HEK293 (cell line): ENCODE results near the gene EDDM13.

Experiments used
- CTCF ChIA-PET: fragments of 350-600 bp; formaldehyde crosslinking; extraction: SDS; loops from one replicate; lab custom pipeline; 2021; ENCODE audit warnings: antibody characterized with exemption; lab: Yijun Ruan, JAX
- POLR2A ChIA-PET: fragments of 300-600 bp; formaldehyde crosslinking; extraction: SDS; loops from one replicate; lab custom pipeline; 2020; ENCODE audit warnings: antibody characterized with exemption, inconsistent platforms; lab: Yijun Ruan, JAX
- H3K27ac ChIP-seq: fragments of 200-500 bp; sonication (Bioruptor generic); 2 replicates; pipeline ENCODE4 v1.5.1; 2014; ENCODE audit warnings: low read depth, low read length, control low read depth, inconsistent platforms; ENCODE audit errors: extremely low read depth
- H3K36me3 ChIP-seq, 2 experiments: fragments of 200-500 bp in 1 of 2; sonication (Bioruptor generic) in 1 of 2; 1 replicate in 1 of 2; 2 replicates in 1 of 2; pipeline ENCODE4 v1.5.1; 2014 to 2017; ENCODE audit warnings: inconsistent platforms in 2 of 2, low read length in 2 of 2; ENCODE audit not compliant: control insufficient read depth in 2 of 2, insufficient read depth in 1 of 2
- H3K4me1 ChIP-seq: fragments of 200-500 bp; sonication (Bioruptor generic); 2 replicates; pipeline ENCODE4 v1.5.1; 2014; ENCODE audit warnings: mild to moderate bottlenecking, low read length, inconsistent platforms; ENCODE audit not compliant: control insufficient read depth, insufficient read depth
- H3K4me3 ChIP-seq: 2 replicates; pipeline ENCODE4 v1.5.1; 2011; ENCODE audit warnings: low read depth, mild to moderate bottlenecking, control low read depth, low read length, moderate library complexity
- H3K9me3 ChIP-seq: fragments of 200-500 bp; sonication (Bioruptor generic); 2 replicates; pipeline ENCODE4 v1.5.1; 2014; ENCODE audit warnings: low read depth, low read length, inconsistent platforms; ENCODE audit not compliant: control insufficient read depth, insufficient read depth
- GLIS2 ChIP-seq: fragments of 450-650 bp; formaldehyde crosslinking; IDR thresholded peaks from 2 replicates; pipeline ENCODE4 v1.5.1; 2016; ENCODE audit warnings: missing biosample characterization, missing genetic modification characterization
- KLF7 ChIP-seq: fragments of 450-650 bp; formaldehyde crosslinking; IDR thresholded peaks from 2 replicates; pipeline ENCODE4 v1.5.1; 2016; ENCODE audit warnings: missing biosample characterization, missing genetic modification characterization, borderline replicate concordance
- MZF1 ChIP-seq: fragments of 450-650 bp; formaldehyde crosslinking; IDR thresholded peaks from 2 replicates; pipeline ENCODE4 v1.5.1; 2017; ENCODE audit warnings: missing biosample characterization, missing genetic modification characterization, borderline replicate concordance
- SETDB1 ChIP-seq: IDR thresholded peaks from one replicate; pipeline ENCODE4 v1.6.1; 2017; ENCODE audit warnings: mild to moderate bottlenecking, low read length, moderate library complexity, mixed read lengths; ENCODE audit not compliant: insufficient read length
- SP7 ChIP-seq: fragments of 450-650 bp; formaldehyde crosslinking; IDR thresholded peaks from 2 replicates; pipeline ENCODE4 v1.5.1; 2016; ENCODE audit warnings: missing biosample characterization, missing genetic modification characterization
- ZBTB1 ChIP-seq: fragments of 450-650 bp; formaldehyde crosslinking; IDR thresholded peaks from 2 replicates; pipeline ENCODE4 v1.5.1; 2016; ENCODE audit warnings: missing biosample characterization, missing genetic modification characterization
- ZNF132 ChIP-seq: fragments of 450-650 bp; formaldehyde crosslinking; IDR thresholded peaks from 2 replicates; pipeline ENCODE4 v1.5.1; 2017; ENCODE audit warnings: missing biosample characterization, missing genetic modification characterization, borderline replicate concordance
- ZNF174 ChIP-seq: fragments of 450-650 bp; formaldehyde crosslinking; IDR thresholded peaks from 2 replicates; pipeline ENCODE4 v1.5.0; 2017; ENCODE audit warnings: missing biosample characterization, mild to moderate bottlenecking, missing genetic modification characterization
- ZNF202 ChIP-seq: fragments of 450-650 bp; formaldehyde crosslinking; IDR thresholded peaks from 2 replicates; pipeline ENCODE4 v1.5.1; 2016; ENCODE audit warnings: missing biosample characterization, missing genetic modification characterization, borderline replicate concordance
- ZNF23 ChIP-seq: fragments of 450-650 bp; formaldehyde crosslinking; IDR thresholded peaks from 2 replicates; pipeline ENCODE4 v1.5.1; 2016; ENCODE audit warnings: missing biosample characterization, missing genetic modification characterization, borderline replicate concordance
- ZNF350 ChIP-seq: fragments of 450-650 bp; formaldehyde crosslinking; IDR thresholded peaks from 2 replicates; pipeline ENCODE4 v1.5.0; 2017; ENCODE audit warnings: missing biosample characterization, mild to moderate bottlenecking, missing genetic modification characterization
- ZNF354C ChIP-seq: fragments of 450-650 bp; formaldehyde crosslinking; IDR thresholded peaks from 2 replicates; pipeline ENCODE4 v1.5.1; 2016; ENCODE audit warnings: missing biosample characterization, missing genetic modification characterization, low read depth, borderline replicate concordance
- ZNF416 ChIP-seq: fragments of 450-650 bp; formaldehyde crosslinking; IDR thresholded peaks from 2 replicates; pipeline ENCODE4 v1.5.1; 2016; ENCODE audit warnings: missing biosample characterization, missing genetic modification characterization
- ZNF426 ChIP-seq: fragments of 450-650 bp; formaldehyde crosslinking; IDR thresholded peaks from 2 replicates; pipeline ENCODE4 v1.5.1; 2017; ENCODE audit warnings: missing biosample characterization, missing genetic modification characterization, mild to moderate bottlenecking, inconsistent platforms, moderate library complexity
- ZNF433 ChIP-seq: fragments of 450-650 bp; formaldehyde crosslinking; IDR thresholded peaks from 2 replicates; pipeline ENCODE4 v1.5.1; 2016; ENCODE audit warnings: missing biosample characterization, missing genetic modification characterization, low read depth
- ZNF473 ChIP-seq: fragments of 450-650 bp; formaldehyde crosslinking; IDR thresholded peaks from 2 replicates; pipeline ENCODE4 v1.5.1; 2017; ENCODE audit warnings: missing biosample characterization, missing genetic modification characterization
- ZNF624 ChIP-seq: fragments of 450-650 bp; formaldehyde crosslinking; IDR thresholded peaks from 2 replicates; pipeline ENCODE4 v1.5.1; 2017; ENCODE audit warnings: missing biosample characterization, missing genetic modification characterization
- ZNF677 ChIP-seq: fragments of 450-650 bp; IDR thresholded peaks from 2 replicates; pipeline ENCODE4 v1.5.0; 2018; ENCODE audit warnings: missing biosample characterization, mild to moderate bottlenecking, missing genetic modification characterization, moderate library complexity
- ZNF76 ChIP-seq: fragments of 450-650 bp; formaldehyde crosslinking; IDR thresholded peaks from 2 replicates; pipeline ENCODE4; 2016; ENCODE audit warnings: low read depth, missing biosample characterization, missing genetic modification characterization, borderline replicate concordance
- TF ChIP-seq, protein P1 (sequence below): fragments of 450-650 bp; formaldehyde crosslinking; IDR thresholded peaks from 2 replicates; pipeline ENCODE4 v1.5.1; 2017; ENCODE audit warnings: missing biosample characterization, mild to moderate bottlenecking, missing genetic modification characterization, moderate library complexity
- TF ChIP-seq, protein P2 (sequence below): fragments of 450-650 bp; formaldehyde crosslinking; IDR thresholded peaks from 2 replicates; pipeline ENCODE4 v1.5.1; 2016; ENCODE audit warnings: missing biosample characterization, missing genetic modification characterization
- TF ChIP-seq, protein P3 (sequence below): fragments of 450-650 bp; formaldehyde crosslinking; IDR thresholded peaks from 2 replicates; pipeline ENCODE4 v1.5.1; 2016; ENCODE audit warnings: missing biosample characterization, missing genetic modification characterization
- TF ChIP-seq, protein P4 (sequence below): fragments of 450-650 bp; IDR thresholded peaks from 2 replicates; pipeline ENCODE4 v1.5.1; 2018; ENCODE audit warnings: missing biosample characterization, mild to moderate bottlenecking, missing genetic modification characterization

The EDDM13 gene

DNA sequence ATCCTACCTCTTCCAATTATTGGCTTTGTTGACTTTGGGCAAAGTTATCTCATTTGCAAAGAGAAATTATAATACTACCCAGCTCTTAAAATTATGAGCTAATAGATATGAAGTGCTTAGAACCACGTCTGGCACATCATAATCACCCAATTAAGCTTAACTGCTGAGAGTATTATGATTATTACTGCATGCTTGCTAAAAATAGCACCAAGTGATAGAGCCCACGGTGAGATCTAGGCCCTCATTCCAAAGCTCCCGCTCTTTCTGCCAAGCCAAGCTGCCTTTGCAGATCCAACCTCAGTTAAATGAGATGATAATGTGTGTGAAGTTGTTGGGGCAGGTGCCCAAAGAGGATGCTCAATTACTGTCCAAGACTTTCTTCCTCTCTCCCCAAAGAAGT lies 6.5 kb upstream of the EDDM13 start (continued):
- TF ChIP-seq, protein P1, sequence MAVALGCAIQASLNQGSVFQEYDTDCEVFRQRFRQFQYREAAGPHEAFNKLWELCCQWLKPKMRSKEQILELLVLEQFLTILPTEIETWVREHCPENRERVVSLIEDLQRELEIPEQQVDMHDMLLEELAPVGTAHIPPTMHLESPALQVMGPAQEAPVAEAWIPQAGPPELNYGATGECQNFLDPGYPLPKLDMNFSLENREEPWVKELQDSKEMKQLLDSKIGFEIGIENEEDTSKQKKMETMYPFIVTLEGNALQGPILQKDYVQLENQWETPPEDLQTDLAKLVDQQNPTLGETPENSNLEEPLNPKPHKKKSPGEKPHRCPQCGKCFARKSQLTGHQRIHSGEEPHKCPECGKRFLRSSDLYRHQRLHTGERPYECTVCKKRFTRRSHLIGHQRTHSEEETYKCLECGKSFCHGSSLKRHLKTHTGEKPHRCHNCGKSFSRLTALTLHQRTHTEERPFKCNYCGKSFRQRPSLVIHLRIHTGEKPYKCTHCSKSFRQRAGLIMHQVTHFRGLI, result no peak
- TF ChIP-seq ZNF473 (no peak), ZNF132 (tag by site-specific recombination) (no peak)

DNA sequence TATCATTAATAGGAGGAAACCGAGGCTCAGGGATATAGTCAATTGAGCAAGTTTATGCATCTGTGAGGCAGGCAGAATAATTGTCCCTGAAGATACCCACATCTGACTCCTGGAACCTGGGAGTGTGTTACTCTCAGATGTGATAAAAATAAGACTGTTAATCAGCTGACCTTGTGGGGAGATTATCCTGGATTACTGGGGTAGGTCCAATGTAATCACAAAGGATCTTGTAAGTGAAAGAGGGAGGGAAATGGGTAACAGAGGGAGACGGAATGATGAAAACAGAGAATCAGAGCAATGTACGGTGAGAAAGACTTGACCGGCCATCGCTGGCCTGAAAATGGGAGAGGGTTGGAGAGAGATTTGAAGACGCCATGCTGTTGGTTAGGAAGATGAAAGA lies 3.2 kb upstream of the EDDM13 start:
- no peak for TF ChIP-seq SP7
- no peak for TF ChIP-seq ZNF426 (tag by site-specific recombination)
- no peak for TF ChIP-seq MZF1 (tag by site-specific recombination)
- TF ChIP-seq, protein P2, sequence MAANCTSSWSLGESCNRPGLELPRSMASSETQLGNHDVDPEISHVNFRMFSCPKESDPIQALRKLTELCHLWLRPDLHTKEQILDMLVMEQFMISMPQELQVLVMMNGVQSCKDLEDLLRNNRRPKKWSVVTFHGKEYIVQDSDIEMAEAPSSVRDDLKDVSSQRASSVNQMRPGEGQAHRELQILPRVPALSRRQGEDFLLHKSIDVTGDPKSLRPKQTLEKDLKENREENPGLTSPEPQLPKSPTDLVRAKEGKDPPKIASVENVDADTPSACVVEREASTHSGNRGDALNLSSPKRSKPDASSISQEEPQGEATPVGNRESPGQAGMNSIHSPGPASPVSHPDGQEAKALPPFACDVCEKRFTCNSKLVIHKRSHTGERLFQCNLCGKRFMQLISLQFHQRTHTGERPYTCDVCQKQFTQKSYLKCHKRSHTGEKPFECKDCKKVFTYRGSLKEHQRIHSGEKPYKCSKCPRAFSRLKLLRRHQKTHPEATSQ, result no peak
- no peak for TF ChIP-seq KLF7 (tag by site-specific recombination)
- no peak for TF ChIP-seq ZBTB1 (tag by site-specific recombination)
- TF ChIP-seq, protein P3, sequence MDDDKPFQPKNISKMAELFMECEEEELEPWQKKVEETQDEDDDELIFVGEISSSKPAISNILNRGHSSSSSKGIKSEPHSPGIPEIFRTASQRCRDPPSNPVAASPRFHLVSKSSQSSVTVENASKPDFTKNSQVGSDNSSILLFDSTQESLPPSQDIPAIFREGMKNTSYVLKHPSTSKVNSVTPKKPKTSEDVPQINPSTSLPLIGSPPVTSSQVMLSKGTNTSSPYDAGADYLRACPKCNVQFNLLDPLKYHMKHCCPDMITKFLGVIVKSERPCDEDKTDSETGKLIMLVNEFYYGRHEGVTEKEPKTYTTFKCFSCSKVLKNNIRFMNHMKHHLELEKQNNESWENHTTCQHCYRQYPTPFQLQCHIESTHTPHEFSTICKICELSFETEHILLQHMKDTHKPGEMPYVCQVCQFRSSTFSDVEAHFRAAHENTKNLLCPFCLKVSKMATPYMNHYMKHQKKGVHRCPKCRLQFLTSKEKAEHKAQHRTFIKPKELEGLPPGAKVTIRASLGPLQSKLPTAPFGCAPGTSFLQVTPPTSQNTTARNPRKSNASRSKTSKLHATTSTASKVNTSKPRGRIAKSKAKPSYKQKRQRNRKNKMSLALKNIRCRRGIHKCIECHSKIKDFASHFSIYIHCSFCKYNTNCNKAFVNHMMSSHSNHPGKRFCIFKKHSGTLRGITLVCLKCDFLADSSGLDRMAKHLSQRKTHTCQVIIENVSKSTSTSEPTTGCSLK (tag by site-specific recombination), result no peak
- TF ChIP-seq ZNF76 (tag by site-specific recombination), result no peak
- no peak for TF ChIP-seq ZNF202 (tag by site-specific recombination)
- no peak for TF ChIP-seq ZNF354C
- TF ChIP-seq ZNF174, result no peak
- TF ChIP-seq ZNF433 (tag by site-specific recombination), result no peak
- TF ChIP-seq, protein P4, sequence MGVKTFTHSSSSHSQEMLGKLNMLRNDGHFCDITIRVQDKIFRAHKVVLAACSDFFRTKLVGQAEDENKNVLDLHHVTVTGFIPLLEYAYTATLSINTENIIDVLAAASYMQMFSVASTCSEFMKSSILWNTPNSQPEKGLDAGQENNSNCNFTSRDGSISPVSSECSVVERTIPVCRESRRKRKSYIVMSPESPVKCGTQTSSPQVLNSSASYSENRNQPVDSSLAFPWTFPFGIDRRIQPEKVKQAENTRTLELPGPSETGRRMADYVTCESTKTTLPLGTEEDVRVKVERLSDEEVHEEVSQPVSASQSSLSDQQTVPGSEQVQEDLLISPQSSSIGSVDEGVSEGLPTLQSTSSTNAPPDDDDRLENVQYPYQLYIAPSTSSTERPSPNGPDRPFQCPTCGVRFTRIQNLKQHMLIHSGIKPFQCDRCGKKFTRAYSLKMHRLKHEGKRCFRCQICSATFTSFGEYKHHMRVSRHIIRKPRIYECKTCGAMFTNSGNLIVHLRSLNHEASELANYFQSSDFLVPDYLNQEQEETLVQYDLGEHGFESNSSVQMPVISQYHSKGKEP (tag by site-specific recombination), result no peak
- TF ChIP-seq ZNF350, result no peak
- TF ChIP-seq ZNF677 (tag by site-specific recombination), result no peak
- no peak for TF ChIP-seq ZNF624
- no peak for TF ChIP-seq SETDB1
- TF ChIP-seq ZNF23 (tag by site-specific recombination), result no peak
- no peak for TF ChIP-seq GLIS2 (tag by site-specific recombination)
- TF ChIP-seq ZNF416 (tag by site-specific recombination), result no peak
- ChIA-PET CTCF (interaction anchor here (1.1 to 3.6 kb wide), 3 partner anchors 17 to 203 kb away, joined by 3 to 23 read pairs (median 7); no protein-coding TSS in a partner anchor), POLR2A (no interaction called here)
- H3K27ac ChIP-seq, result no peak overlapping the region
- no peak overlapping the region for H3K4me3 ChIP-seq
- H3K9me3 ChIP-seq, result no peaks in the 10 kb centered on the region
- H3K4me1 ChIP-seq, result no peaks in the 10 kb centered on the region
- no peaks in the 10 kb centered on the region for H3K36me3 ChIP-seq
